HEK293 (cell line): Measurements from ENCODE around the gene LDAF1.

Source experiments
- CTCF ChIA-PET: fragments of 350-600 bp; formaldehyde crosslinking; extraction: SDS; loops from one replicate; lab custom pipeline; 2021; ENCODE audit warnings: antibody characterized with exemption; lab: Yijun Ruan, JAX
- POLR2A ChIA-PET: fragments of 300-600 bp; formaldehyde crosslinking; extraction: SDS; loops from one replicate; lab custom pipeline; 2020; ENCODE audit warnings: antibody characterized with exemption, inconsistent platforms; lab: Yijun Ruan, JAX
- H3K27ac ChIP-seq: fragments of 200-500 bp; sonication (Bioruptor generic); 2 replicates; pipeline ENCODE4 v1.5.1; 2014; ENCODE audit warnings: low read depth, low read length, control low read depth, inconsistent platforms; ENCODE audit errors: extremely low read depth
- H3K36me3 ChIP-seq, 2 experiments: fragments of 200-500 bp in 1 of 2; sonication (Bioruptor generic) in 1 of 2; 1 replicate in 1 of 2; 2 replicates in 1 of 2; pipeline ENCODE4 v1.5.1; 2014 to 2017; ENCODE audit warnings: inconsistent platforms in 2 of 2, low read length in 2 of 2; ENCODE audit not compliant: control insufficient read depth in 2 of 2, insufficient read depth in 1 of 2
- H3K4me1 ChIP-seq: fragments of 200-500 bp; sonication (Bioruptor generic); 2 replicates; pipeline ENCODE4 v1.5.1; 2014; ENCODE audit warnings: mild to moderate bottlenecking, low read length, inconsistent platforms; ENCODE audit not compliant: control insufficient read depth, insufficient read depth
- H3K4me3 ChIP-seq: 2 replicates; pipeline ENCODE4 v1.5.1; 2011; ENCODE audit warnings: low read depth, mild to moderate bottlenecking, control low read depth, low read length, moderate library complexity
- H3K9me3 ChIP-seq: fragments of 200-500 bp; sonication (Bioruptor generic); 2 replicates; pipeline ENCODE4 v1.5.1; 2014; ENCODE audit warnings: low read depth, low read length, inconsistent platforms; ENCODE audit not compliant: control insufficient read depth, insufficient read depth
- KLF16 ChIP-seq: fragments of 450-650 bp; formaldehyde crosslinking; IDR thresholded peaks from 2 replicates; pipeline ENCODE4 v1.5.1; 2017; ENCODE audit warnings: missing biosample characterization, missing genetic modification characterization
- KLF9 ChIP-seq: fragments of 450-650 bp; formaldehyde crosslinking; IDR thresholded peaks from 2 replicates; pipeline ENCODE4 v1.5.1; 2016; ENCODE audit warnings: missing biosample characterization, missing genetic modification characterization, low read depth
- PRDM1 ChIP-seq: fragments of 450-650 bp; formaldehyde crosslinking; IDR thresholded peaks from 2 replicates; pipeline ENCODE4; 2016; ENCODE audit warnings: missing biosample characterization, missing genetic modification characterization
- SALL2 ChIP-seq: fragments of 450-650 bp; formaldehyde crosslinking; IDR thresholded peaks from 2 replicates; pipeline ENCODE4 v1.5.0; 2017; ENCODE audit warnings: missing biosample characterization, mild to moderate bottlenecking, missing genetic modification characterization, borderline replicate concordance
- WT1 ChIP-seq: fragments of 450-650 bp; formaldehyde crosslinking; IDR thresholded peaks from 2 replicates; pipeline ENCODE4 v1.5.1; 2016; ENCODE audit warnings: missing biosample characterization, missing genetic modification characterization
- ZBTB8A ChIP-seq: fragments of 450-650 bp; formaldehyde crosslinking; IDR thresholded peaks from 2 replicates; pipeline ENCODE4 v1.5.1; 2016; ENCODE audit warnings: missing biosample characterization, missing genetic modification characterization
- ZNF223 ChIP-seq: fragments of 450-650 bp; formaldehyde crosslinking; IDR thresholded peaks from 2 replicates; pipeline ENCODE4 v1.5.1; 2016; ENCODE audit warnings: missing biosample characterization, missing genetic modification characterization
- ZNF341 ChIP-seq: fragments of 450-650 bp; formaldehyde crosslinking; IDR thresholded peaks from 2 replicates; pipeline ENCODE4; 2016; ENCODE audit warnings: low read depth, missing biosample characterization, missing genetic modification characterization
- ZNF391 ChIP-seq: fragments of 450-650 bp; formaldehyde crosslinking; IDR thresholded peaks from 2 replicates; pipeline ENCODE4 v1.5.1; 2016; ENCODE audit warnings: low read depth, missing biosample characterization, missing genetic modification characterization, borderline replicate concordance
- ZNF521 ChIP-seq: fragments of 450-650 bp; formaldehyde crosslinking; IDR thresholded peaks from 2 replicates; pipeline ENCODE4 v1.5.1; 2017; ENCODE audit warnings: missing biosample characterization, mild to moderate bottlenecking, missing genetic modification characterization
- ZNF555 ChIP-seq: fragments of 450-650 bp; formaldehyde crosslinking; conservative IDR thresholded peaks from 2 replicates; pipeline ENCODE4 v1.5.1; 2017; ENCODE audit warnings: missing biosample characterization, mild to moderate bottlenecking, missing genetic modification characterization, inconsistent platforms
- ZNF585B ChIP-seq: fragments of 450-650 bp; formaldehyde crosslinking; IDR thresholded peaks from 2 replicates; pipeline ENCODE4 v1.5.1; 2016; ENCODE audit warnings: missing biosample characterization, missing genetic modification characterization
- ZNF596 ChIP-seq: fragments of 450-650 bp; IDR thresholded peaks from 2 replicates; pipeline ENCODE4 v1.5.0; 2018; ENCODE audit warnings: missing biosample characterization, mild to moderate bottlenecking, missing genetic modification characterization, moderate library complexity
- ZNF785 ChIP-seq: fragments of 450-650 bp; formaldehyde crosslinking; IDR thresholded peaks from 2 replicates; pipeline ENCODE4 v1.5.1; 2016; ENCODE audit warnings: missing biosample characterization, missing genetic modification characterization
- ZNF792 ChIP-seq: fragments of 450-650 bp; formaldehyde crosslinking; IDR thresholded peaks from 2 replicates; pipeline ENCODE4 v1.5.1; 2016; ENCODE audit warnings: missing biosample characterization, missing genetic modification characterization
- ZNF830 ChIP-seq: fragments of 450-650 bp; IDR thresholded peaks from 2 replicates; pipeline ENCODE4 v1.5.0; 2018; ENCODE audit warnings: missing biosample characterization, missing genetic modification characterization, low read depth, mild to moderate bottlenecking, moderate library complexity
- TF ChIP-seq, protein P1 (sequence below): fragments of 450-650 bp; formaldehyde crosslinking; IDR thresholded peaks from 2 replicates; pipeline ENCODE4 v1.5.1; 2017; ENCODE audit warnings: missing biosample characterization, mild to moderate bottlenecking, missing genetic modification characterization, moderate library complexity
- TF ChIP-seq, protein P2 (sequence below): fragments of 450-650 bp; formaldehyde crosslinking; IDR thresholded peaks from 2 replicates; pipeline ENCODE4 v1.5.1; 2016; ENCODE audit warnings: missing biosample characterization, missing genetic modification characterization, borderline replicate concordance

Gene LDAF1

DNA sequence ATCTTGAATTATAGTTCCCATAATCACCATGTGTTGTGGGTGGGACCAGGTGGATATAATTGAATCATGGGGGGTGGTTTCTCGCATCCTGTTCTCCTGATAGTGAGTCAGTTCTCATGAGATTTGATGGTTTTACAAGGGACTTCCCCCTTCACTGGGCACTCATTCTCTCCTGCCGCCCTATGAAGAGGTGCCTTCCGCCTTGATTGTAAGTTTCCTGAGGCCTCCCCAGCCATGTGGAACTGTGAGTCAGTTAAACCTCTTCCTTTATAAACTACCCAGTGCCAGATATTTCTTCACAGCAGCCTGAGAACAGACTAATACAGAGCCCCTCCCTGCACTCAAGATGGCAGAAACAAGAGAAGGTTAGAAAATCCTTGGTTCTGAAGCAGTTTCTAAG, 26.4 kb downstream of the LDAF1 start (continued):
- no peak for TF ChIP-seq ZNF585B (tag by site-specific recombination)

DNA sequence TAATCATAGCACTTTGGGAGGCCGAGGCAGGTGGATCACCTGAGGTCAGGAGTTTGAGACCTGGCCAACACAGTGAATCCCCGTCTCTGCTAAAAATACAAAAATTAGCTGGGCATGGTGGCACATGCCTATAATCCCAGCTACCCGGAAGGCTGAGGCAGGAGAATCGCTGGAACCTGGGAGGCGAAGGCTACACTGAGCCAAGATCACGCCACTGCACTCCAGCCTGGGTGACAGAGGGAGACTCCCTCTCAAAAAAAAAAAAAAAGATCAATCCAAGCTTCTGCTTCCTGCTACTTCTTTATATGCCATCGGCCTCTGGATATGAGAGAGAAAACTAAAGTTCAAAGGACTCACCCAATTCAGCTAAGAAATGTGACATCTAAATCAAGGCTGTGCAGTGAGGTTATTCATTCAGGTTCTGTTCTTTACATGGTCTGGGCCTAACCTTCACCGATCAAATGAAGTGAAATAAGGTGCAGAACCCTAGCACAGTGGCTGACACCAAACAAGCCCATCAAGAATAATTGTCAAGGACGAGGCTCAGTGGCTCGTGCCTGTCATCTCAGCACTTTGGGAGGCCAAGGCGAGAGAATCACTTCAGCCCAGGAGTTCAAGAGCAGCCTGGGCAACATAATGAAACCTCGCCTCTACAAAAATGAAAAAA, 27.3 kb downstream of the LDAF1 start:
- no peak overlapping the region for H3K27ac ChIP-seq
- no peak overlapping the region for H3K4me3 ChIP-seq
- ChIA-PET POLR2A (no interaction called here), CTCF (interaction anchor here (0.6 to 2.0 kb wide), 7 partner anchors 25 to 1135 kb away, joined by 3 to 8 read pairs (median 4); no protein-coding TSS in a partner anchor)
- H3K4me1 ChIP-seq, result no peaks in the 10 kb centered on the region
- peaks cover 0 to 13% of the 10 kb centered on the region in 2 experiments; a peak in 1 of 3 replicates for H3K36me3 ChIP-seq
- TF ChIP-seq WT1 (tag by site-specific recombination) (no peak), KLF9 (tag by site-specific recombination) (no peak), KLF16 (tag by site-specific recombination) (no peak), ZNF830 (tag by site-specific recombination) (no peak)
- no peaks in the 10 kb centered on the region; the same call in 1 of the 2 replicates for H3K9me3 ChIP-seq

DNA sequence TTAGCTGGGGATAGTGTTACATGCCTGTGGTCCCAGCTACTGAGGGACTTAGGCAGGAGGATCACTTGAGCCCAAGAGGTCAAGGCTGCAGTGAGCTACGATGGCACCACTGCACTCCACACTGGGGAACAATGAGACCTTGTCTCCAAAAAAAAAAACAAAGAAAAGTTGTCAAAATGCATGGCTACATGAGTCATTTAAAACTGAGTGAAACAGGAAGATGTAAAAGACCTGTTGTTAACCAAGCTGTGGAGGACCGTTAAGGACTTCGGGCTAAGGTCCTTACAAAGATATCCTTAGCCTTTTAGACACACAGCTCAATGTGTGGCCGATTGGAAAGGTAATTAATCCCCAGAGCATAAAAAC, 27.8 kb downstream of the LDAF1 start:
- no peak overlapping the region for H3K27ac ChIP-seq
- ChIA-PET POLR2A (no interaction called here), CTCF (interaction anchor here (0.6 to 2.0 kb wide), 7 partner anchors 25 to 1135 kb away, joined by 3 to 8 read pairs (median 4); no protein-coding TSS in a partner anchor)
- no peak for TF ChIP-seq ZNF391 (tag by site-specific recombination)
- no peak for TF ChIP-seq SALL2 (tag by site-specific recombination)
- TF ChIP-seq ZNF223 (tag by site-specific recombination), result no peak
- no peak for TF ChIP-seq ZNF785 (tag by site-specific recombination)
- TF ChIP-seq, protein P1, sequence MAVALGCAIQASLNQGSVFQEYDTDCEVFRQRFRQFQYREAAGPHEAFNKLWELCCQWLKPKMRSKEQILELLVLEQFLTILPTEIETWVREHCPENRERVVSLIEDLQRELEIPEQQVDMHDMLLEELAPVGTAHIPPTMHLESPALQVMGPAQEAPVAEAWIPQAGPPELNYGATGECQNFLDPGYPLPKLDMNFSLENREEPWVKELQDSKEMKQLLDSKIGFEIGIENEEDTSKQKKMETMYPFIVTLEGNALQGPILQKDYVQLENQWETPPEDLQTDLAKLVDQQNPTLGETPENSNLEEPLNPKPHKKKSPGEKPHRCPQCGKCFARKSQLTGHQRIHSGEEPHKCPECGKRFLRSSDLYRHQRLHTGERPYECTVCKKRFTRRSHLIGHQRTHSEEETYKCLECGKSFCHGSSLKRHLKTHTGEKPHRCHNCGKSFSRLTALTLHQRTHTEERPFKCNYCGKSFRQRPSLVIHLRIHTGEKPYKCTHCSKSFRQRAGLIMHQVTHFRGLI (tag by site-specific recombination), result no peak
- no peak for TF ChIP-seq ZNF596 (tag by site-specific recombination)
- TF ChIP-seq, protein P2, sequence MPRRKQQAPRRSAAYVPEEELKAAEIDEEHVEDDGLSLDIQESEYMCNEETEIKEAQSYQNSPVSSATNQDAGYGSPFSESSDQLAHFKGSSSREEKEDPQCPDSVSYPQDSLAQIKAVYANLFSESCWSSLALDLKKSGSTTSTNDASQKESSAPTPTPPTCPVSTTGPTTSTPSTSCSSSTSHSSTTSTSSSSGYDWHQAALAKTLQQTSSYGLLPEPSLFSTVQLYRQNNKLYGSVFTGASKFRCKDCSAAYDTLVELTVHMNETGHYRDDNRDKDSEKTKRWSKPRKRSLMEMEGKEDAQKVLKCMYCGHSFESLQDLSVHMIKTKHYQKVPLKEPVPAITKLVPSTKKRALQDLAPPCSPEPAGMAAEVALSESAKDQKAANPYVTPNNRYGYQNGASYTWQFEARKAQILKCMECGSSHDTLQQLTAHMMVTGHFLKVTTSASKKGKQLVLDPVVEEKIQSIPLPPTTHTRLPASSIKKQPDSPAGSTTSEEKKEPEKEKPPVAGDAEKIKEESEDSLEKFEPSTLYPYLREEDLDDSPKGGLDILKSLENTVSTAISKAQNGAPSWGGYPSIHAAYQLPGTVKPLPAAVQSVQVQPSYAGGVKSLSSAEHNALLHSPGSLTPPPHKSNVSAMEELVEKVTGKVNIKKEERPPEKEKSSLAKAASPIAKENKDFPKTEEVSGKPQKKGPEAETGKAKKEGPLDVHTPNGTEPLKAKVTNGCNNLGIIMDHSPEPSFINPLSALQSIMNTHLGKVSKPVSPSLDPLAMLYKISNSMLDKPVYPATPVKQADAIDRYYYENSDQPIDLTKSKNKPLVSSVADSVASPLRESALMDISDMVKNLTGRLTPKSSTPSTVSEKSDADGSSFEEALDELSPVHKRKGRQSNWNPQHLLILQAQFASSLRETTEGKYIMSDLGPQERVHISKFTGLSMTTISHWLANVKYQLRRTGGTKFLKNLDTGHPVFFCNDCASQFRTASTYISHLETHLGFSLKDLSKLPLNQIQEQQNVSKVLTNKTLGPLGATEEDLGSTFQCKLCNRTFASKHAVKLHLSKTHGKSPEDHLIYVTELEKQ, result no peak
- no peak for TF ChIP-seq ZNF521
- TF ChIP-seq PRDM1, result no peak
- TF ChIP-seq ZBTB8A (tag by site-specific recombination), result no peak
- no peak for TF ChIP-seq ZNF555 (tag by site-specific recombination)
- TF ChIP-seq ZNF341 (tag by site-specific recombination), result no peak
- no peak for TF ChIP-seq ZNF792 (tag by site-specific recombination)
- H3K36me3 ChIP-seq, result peaks cover 0 to 9% of the 10 kb centered on the region in 2 experiments; a peak in 1 of 3 replicates
- no peaks in the 10 kb centered on the region for H3K4me1 ChIP-seq
- H3K9me3 ChIP-seq, result no peaks in the 10 kb centered on the region; the same call in 1 of the 2 replicates
- no peak overlapping the region for H3K4me3 ChIP-seq
